ENCODE measurements around the gene HINFP.

DNA sequence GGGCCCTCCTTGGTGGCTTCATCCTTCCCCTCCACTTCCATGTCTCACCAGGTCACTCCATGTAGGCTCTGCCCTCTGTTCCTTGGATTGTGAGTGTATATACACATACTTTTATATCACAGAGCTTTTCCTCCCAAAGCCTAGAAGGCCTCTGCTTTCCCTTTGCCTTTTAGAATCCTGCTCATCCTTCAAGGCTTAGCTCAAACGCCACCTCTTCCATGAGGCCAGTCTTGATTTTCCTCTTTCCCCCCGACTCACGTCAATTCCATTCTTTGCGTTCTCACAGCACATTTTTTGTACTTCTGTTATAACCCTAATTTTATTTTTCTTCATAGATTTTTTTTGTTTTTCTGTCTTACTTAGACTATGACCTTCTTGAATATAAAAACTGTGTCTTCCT is 31.2 kb downstream of the HINFP start:
- TF ChIP-seq, protein P1, sequence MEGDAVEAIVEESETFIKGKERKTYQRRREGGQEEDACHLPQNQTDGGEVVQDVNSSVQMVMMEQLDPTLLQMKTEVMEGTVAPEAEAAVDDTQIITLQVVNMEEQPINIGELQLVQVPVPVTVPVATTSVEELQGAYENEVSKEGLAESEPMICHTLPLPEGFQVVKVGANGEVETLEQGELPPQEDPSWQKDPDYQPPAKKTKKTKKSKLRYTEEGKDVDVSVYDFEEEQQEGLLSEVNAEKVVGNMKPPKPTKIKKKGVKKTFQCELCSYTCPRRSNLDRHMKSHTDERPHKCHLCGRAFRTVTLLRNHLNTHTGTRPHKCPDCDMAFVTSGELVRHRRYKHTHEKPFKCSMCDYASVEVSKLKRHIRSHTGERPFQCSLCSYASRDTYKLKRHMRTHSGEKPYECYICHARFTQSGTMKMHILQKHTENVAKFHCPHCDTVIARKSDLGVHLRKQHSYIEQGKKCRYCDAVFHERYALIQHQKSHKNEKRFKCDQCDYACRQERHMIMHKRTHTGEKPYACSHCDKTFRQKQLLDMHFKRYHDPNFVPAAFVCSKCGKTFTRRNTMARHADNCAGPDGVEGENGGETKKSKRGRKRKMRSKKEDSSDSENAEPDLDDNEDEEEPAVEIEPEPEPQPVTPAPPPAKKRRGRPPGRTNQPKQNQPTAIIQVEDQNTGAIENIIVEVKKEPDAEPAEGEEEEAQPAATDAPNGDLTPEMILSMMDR (IDR thresholded peaks at IDR 0.05; ENCODE audit: insufficient read depth, low read length) = no peak
- TF ChIP-seq POLR2AphosphoS5 (IDR thresholded peaks at IDR 0.05; ENCODE audit: low read depth) (no peak), GABPA (IDR thresholded peaks at IDR 0.05; ENCODE audit: low read depth) (no peak), SPI1 (IDR thresholded peaks at IDR 0.05; ENCODE audit: borderline replicate concordance, low read depth) (no peak)
- TF ChIP-seq, protein P2, sequence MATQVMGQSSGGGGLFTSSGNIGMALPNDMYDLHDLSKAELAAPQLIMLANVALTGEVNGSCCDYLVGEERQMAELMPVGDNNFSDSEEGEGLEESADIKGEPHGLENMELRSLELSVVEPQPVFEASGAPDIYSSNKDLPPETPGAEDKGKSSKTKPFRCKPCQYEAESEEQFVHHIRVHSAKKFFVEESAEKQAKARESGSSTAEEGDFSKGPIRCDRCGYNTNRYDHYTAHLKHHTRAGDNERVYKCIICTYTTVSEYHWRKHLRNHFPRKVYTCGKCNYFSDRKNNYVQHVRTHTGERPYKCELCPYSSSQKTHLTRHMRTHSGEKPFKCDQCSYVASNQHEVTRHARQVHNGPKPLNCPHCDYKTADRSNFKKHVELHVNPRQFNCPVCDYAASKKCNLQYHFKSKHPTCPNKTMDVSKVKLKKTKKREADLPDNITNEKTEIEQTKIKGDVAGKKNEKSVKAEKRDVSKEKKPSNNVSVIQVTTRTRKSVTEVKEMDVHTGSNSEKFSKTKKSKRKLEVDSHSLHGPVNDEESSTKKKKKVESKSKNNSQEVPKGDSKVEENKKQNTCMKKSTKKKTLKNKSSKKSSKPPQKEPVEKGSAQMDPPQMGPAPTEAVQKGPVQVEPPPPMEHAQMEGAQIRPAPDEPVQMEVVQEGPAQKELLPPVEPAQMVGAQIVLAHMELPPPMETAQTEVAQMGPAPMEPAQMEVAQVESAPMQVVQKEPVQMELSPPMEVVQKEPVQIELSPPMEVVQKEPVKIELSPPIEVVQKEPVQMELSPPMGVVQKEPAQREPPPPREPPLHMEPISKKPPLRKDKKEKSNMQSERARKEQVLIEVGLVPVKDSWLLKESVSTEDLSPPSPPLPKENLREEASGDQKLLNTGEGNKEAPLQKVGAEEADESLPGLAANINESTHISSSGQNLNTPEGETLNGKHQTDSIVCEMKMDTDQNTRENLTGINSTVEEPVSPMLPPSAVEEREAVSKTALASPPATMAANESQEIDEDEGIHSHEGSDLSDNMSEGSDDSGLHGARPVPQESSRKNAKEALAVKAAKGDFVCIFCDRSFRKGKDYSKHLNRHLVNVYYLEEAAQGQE (IDR thresholded peaks at IDR 0.05; ENCODE audit: insufficient replicate concordance, low read depth) = no peak

Data from HL-60 (cell line).